ENCODE results near the gene BEGAIN.
A peak's percentile ranks its signal among the peaks of the same experiment; 100 is the strongest.

The BEGAIN gene

GRCh38 chr14:100549834-100550625, 37.2 kb downstream of the BEGAIN start:
- H3K27me3 ChIP-seq (ENCODE audit: insufficient read depth, low read length) = peaks cover 38% of the 10 kb centered on the region
- H3K4me3 ChIP-seq (ENCODE audit: low read length) = no peak overlapping the region
- no peaks in the 10 kb centered on the region for H3K9me3 ChIP-seq (ENCODE audit: insufficient read depth, low read depth, low read length)
- peaks cover 10% of the 10 kb centered on the region; the same call in 1 of the 2 replicates for H3K4me1 ChIP-seq (ENCODE audit: insufficient read depth, low read length)
- H3K9ac ChIP-seq (ENCODE audit: low read depth, low read length) = no peak overlapping the region
- H3K27ac ChIP-seq (ENCODE audit: low read length) = no peak overlapping the region
- H3K36me3 ChIP-seq (ENCODE audit: insufficient read depth, low read depth, low read length) = no peaks in the 10 kb centered on the region

DNA sequence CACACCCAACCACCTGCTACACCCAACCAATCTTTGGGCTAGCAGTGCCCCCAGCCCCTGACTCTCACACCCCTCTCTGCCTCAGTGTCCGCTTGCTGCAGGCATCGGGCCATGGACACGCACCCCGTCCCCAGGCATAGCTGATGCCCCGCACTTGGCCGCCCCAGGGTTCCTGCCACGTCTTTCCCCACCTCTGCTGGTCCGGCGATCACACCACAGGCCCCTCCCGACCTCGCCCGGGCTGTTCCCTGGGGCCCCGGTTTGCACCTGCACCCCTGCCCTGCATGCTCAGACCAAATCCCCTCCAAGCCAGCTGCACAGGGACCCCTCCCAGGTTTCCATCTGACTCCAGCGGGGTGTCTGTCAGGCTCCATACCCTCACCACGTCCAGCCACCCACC, 38.3 kb downstream of the BEGAIN start:
- Histone ChIP-seq H3K4me3 (ENCODE audit: low read length) (no peak overlapping the region), H3K27me3 (ENCODE audit: insufficient read depth, low read length) (peaks cover 27% of the 10 kb centered on the region), H3K36me3 (ENCODE audit: insufficient read depth, low read depth, low read length) (no peaks in the 10 kb centered on the region), H3K4me1 (ENCODE audit: insufficient read depth, low read length) (peaks cover 10% of the 10 kb centered on the region; the same call in 1 of the 2 replicates), H3K9ac (ENCODE audit: low read depth, low read length) (no peak overlapping the region), H3K9me3 (ENCODE audit: insufficient read depth, low read depth, low read length) (no peaks in the 10 kb centered on the region), H3K27ac (ENCODE audit: low read length) (no peak overlapping the region)

- no peaks in the 10 kb centered on the region for H3K9me3 ChIP-seq (ENCODE audit: insufficient read depth, low read depth, low read length)
- H3K4me3 ChIP-seq (ENCODE audit: low read length) = no peak overlapping the region
- H3K36me3 ChIP-seq (ENCODE audit: insufficient read depth, low read depth, low read length) = no peaks in the 10 kb centered on the region
- H3K27me3 ChIP-seq (ENCODE audit: insufficient read depth, low read length) = peaks cover 27% of the 10 kb centered on the region
- H3K9ac ChIP-seq (ENCODE audit: low read depth, low read length) = no peak overlapping the region
- no peak overlapping the region for H3K27ac ChIP-seq (ENCODE audit: low read length)
- peaks cover 10% of the 10 kb centered on the region; the same call in 1 of the 2 replicates for H3K4me1 ChIP-seq (ENCODE audit: insufficient read depth, low read length)
Measured at GRCh38 chr14:100548295-100548655, 38.9 kb downstream of the BEGAIN start.

GRCh38 chr14:100547633-100548294, 39.5 kb downstream of the BEGAIN start:
- peaks cover 27% of the 10 kb centered on the region for H3K27me3 ChIP-seq (ENCODE audit: insufficient read depth, low read length)
- peaks cover 10% of the 10 kb centered on the region; the same call in 1 of the 2 replicates for H3K4me1 ChIP-seq (ENCODE audit: insufficient read depth, low read length)
- no peak overlapping the region for H3K9ac ChIP-seq (ENCODE audit: low read depth, low read length)
- no peaks in the 10 kb centered on the region for H3K9me3 ChIP-seq (ENCODE audit: insufficient read depth, low read depth, low read length)
- no peaks in the 10 kb centered on the region for H3K36me3 ChIP-seq (ENCODE audit: insufficient read depth, low read depth, low read length)
- H3K27ac ChIP-seq (ENCODE audit: low read length) = no peak overlapping the region
- no peak overlapping the region for H3K4me3 ChIP-seq (ENCODE audit: low read length)

DNA sequence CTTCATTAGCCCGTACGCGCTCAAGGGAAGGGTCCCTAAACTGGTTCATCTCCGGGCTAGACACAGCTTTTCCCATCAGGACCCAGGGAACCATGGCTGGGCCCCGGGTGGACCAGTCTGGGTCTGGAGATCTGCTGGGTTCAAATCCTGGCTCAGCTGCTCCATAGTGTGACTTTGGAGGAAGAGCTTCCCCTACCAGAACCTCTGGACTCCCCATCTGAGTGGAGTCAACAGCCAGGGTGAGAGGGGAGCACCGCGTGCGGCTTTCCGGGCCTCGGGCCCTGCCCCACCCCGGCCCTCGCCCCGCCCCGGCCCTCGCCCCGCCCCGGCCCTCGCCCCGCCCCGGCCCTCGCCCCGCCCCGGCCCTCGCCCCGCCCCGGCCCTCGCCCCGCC, 41.2 kb downstream of the BEGAIN start:
- Histone ChIP-seq H3K36me3 (ENCODE audit: insufficient read depth, low read depth, low read length) (no peaks in the 10 kb centered on the region), H3K4me3 (ENCODE audit: low read length) (peak overlapping the region; percentile 54), H3K4me1 (ENCODE audit: insufficient read depth, low read length) (peaks cover 10% of the 10 kb centered on the region; the same call in 1 of the 2 replicates), H3K9me3 (ENCODE audit: insufficient read depth, low read depth, low read length) (no peaks in the 10 kb centered on the region), H3K9ac (ENCODE audit: low read depth, low read length) (no peak overlapping the region), H3K27ac (ENCODE audit: low read length) (no peak overlapping the region), H3K27me3 (ENCODE audit: insufficient read depth, low read length) (peaks cover 27% of the 10 kb centered on the region)

- no peak overlapping the region for H3K9ac ChIP-seq (ENCODE audit: low read depth, low read length)
- H3K27me3 ChIP-seq (ENCODE audit: insufficient read depth, low read length) = peaks cover 27% of the 10 kb centered on the region
- no peak overlapping the region for H3K4me3 ChIP-seq (ENCODE audit: low read length)
- H3K36me3 ChIP-seq (ENCODE audit: insufficient read depth, low read depth, low read length) = no peaks in the 10 kb centered on the region
- no peaks in the 10 kb centered on the region for H3K9me3 ChIP-seq (ENCODE audit: insufficient read depth, low read depth, low read length)
- H3K4me1 ChIP-seq (ENCODE audit: insufficient read depth, low read length) = peaks cover 10% of the 10 kb centered on the region; the same call in 1 of the 2 replicates
- no peak overlapping the region for H3K27ac ChIP-seq (ENCODE audit: low read length)
Measured at GRCh38 chr14:100545359-100545758, 41.9 kb downstream of the BEGAIN start.

DNA sequence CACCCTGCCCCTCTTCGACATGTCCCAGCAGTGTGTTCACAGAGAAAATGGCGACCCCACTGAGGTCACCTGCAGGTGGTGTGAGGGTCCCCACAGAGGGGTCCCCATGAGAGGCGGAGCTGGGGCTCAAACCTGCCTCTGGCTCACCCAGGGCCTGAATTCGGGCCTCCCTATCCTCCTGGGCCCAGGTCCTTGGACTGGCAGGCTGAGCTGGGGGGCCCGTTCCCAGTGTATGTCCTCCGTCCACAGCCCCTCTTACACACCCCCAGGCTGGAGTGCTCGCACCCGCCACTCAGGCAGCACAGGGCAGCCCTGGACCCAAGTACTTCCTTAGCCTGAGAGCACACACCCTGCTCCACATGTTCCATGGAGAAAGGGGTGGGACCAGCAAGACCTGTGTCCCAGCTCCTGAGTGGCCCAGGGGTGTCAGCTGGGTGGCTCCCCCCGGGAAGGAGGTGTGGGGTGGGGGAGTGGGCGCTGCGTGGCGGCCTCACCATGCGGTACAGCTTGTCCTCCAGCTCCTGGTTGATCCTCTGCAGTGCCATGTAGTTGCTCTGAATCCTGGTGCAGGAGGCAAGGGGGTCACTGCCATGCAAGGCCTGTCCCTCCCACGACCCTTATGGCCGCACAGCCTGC, 42.6 kb downstream of the BEGAIN start:
- Histone ChIP-seq H3K9ac (ENCODE audit: low read depth, low read length) (no peak overlapping the region), H3K4me1 (ENCODE audit: insufficient read depth, low read length) (peaks cover 10% of the 10 kb centered on the region; the same call in 1 of the 2 replicates), H3K9me3 (ENCODE audit: insufficient read depth, low read depth, low read length) (no peaks in the 10 kb centered on the region), H3K4me3 (ENCODE audit: low read length) (no peak overlapping the region), H3K27ac (ENCODE audit: low read length) (no peak overlapping the region), H3K27me3 (ENCODE audit: insufficient read depth, low read length) (peaks cover 27% of the 10 kb centered on the region), H3K36me3 (ENCODE audit: insufficient read depth, low read depth, low read length) (no peaks in the 10 kb centered on the region)

DNA sequence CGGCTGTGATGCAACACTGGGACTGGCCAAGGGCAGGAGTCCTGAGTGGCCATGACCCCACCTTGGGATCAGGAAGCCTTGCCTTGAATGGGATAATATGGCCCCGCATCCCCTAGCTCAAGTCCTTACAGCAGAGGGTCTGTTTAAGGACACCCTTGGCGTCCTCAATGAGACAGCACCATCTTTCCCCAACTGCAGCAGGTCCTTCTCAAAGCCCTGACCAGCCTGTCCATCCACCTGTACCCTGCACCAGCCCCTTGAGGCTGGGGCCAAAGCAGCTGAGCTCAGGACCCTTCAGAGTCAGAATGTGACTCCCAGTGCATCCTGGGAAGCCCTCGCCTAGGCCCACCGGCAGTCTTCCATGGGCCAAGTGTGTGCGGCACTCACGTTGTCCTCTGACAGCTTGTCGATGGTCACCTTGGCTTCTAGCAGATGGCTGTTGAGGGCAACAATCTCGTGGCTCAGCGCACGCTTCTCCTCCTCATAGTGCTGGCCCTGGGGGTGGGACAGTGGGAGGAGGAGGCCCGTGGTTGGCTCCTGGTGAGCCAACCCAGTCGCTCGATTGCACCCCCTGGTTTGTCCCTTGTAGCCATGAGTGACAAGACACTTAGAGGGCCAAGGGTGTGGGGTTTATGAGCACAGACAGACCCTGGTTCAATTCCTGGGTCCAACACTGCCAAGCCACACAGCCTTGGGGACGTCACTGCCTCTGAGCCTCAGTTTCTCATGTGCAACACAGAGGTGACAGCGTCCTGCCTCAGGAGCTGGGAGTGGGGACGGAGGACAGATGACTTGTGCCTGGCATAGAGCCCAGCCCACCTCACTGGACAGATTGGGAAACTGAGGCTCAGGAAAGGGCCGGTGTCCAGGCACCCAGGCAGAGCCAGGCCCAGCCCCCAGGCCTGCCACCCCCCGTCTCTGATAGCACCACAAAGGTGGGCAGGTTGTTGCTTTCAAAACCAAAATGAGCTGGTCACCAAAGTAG, 43.5 kb downstream of the BEGAIN start:
- H3K27ac ChIP-seq (ENCODE audit: low read length) = no peak overlapping the region
- peaks cover 27% of the 10 kb centered on the region for H3K27me3 ChIP-seq (ENCODE audit: insufficient read depth, low read length)
- no peaks in the 10 kb centered on the region for H3K36me3 ChIP-seq (ENCODE audit: insufficient read depth, low read depth, low read length)
- H3K9ac ChIP-seq (ENCODE audit: low read depth, low read length) = no peak overlapping the region
- no peaks in the 10 kb centered on the region for H3K9me3 ChIP-seq (ENCODE audit: insufficient read depth, low read depth, low read length)
- no peak overlapping the region for H3K4me3 ChIP-seq (ENCODE audit: low read length)
- H3K4me1 ChIP-seq (ENCODE audit: insufficient read depth, low read length) = peaks cover 10% of the 10 kb centered on the region; the same call in 1 of the 2 replicates

GRCh38 chr14:100542619-100543205, 44.5 kb downstream of the BEGAIN start:
- Histone ChIP-seq H3K4me3 (ENCODE audit: low read length) (no peak overlapping the region), H3K9me3 (ENCODE audit: insufficient read depth, low read depth, low read length) (no peaks in the 10 kb centered on the region), H3K9ac (ENCODE audit: low read depth, low read length) (no peak overlapping the region), H3K36me3 (ENCODE audit: insufficient read depth, low read depth, low read length) (no peaks in the 10 kb centered on the region), H3K4me1 (ENCODE audit: insufficient read depth, low read length) (peaks cover 10% of the 10 kb centered on the region; the same call in 1 of the 2 replicates), H3K27ac (ENCODE audit: low read length) (no peak overlapping the region), H3K27me3 (ENCODE audit: insufficient read depth, low read length) (peaks cover 19% of the 10 kb centered on the region)

DNA sequence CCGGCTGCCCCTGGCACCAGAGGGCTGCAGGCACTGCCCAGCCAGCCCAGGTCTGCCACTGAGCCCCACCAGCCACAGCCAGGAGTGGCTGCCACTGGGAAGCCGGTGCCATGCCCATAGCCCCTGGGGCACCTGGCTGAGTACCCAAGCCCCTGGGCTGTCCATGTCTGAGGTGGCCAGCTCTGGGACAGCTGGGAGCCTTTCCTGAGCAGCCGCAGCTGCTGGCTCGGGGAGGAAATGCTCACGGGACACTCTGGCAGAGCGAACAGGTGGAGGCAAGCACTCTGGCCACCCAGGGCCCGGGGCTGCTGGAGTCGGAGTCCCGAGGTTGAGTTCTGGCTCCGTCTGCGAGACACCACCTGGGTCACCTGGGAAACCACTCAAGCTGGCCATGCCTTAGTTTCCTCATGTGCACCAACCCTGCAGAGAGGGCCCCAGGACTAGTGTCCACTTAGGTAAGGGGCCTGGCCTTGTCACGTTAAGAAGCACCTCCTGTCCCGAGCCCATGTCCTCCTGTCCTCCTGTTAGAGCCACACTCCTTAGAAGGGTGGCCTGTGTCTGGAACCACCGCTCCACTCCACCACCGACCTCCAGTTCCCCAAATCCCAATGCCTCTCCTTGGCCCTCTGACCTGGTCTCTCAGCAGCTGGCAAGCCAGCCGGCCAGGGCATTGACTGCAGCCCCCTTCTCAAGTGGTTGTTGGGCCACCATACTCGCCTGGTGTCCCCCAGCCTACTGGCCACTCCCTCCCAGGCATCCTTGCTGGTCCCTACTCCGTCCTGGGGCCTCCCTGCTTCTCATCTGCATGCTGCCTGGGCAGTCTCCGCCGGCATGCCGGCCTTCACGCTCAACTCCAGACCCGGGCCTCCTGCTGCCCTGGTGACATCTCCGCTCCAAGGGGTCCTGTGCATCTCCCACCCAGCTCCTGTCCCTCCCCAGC, 45.3 kb downstream of the BEGAIN start:
- H3K27me3 ChIP-seq (ENCODE audit: insufficient read depth, low read length) = peaks cover 10% of the 10 kb centered on the region
- no peak overlapping the region for H3K4me3 ChIP-seq (ENCODE audit: low read length)
- no peaks in the 10 kb centered on the region for H3K36me3 ChIP-seq (ENCODE audit: insufficient read depth, low read depth, low read length)
- H3K9me3 ChIP-seq (ENCODE audit: insufficient read depth, low read depth, low read length) = no peaks in the 10 kb centered on the region
- no peak overlapping the region for H3K27ac ChIP-seq (ENCODE audit: low read length)
- H3K4me1 ChIP-seq (ENCODE audit: insufficient read depth, low read length) = peaks cover 10% of the 10 kb centered on the region; the same call in 1 of the 2 replicates
- H3K9ac ChIP-seq (ENCODE audit: low read depth, low read length) = no peak overlapping the region

Measured in iPS-20b (cell line).